B cell (primary cell): Measurements from ENCODE around the gene AGR2. TPM values are rescaled to one million over a fixed set of nuclear protein-coding genes. Genes with fewer than 3 reads are reported as not detected.

ENCODE experiments used
- ATAC-seq: fragments of 200-7000 bp; cut with Tn5 transposase; one replicate; pipeline ENCODE4 v1.10.0; 2021; ENCODE audit warnings: low read depth, mild to moderate bottlenecking, moderate number of reproducible peaks, moderate library complexity
- CTCF ChIA-PET: fragments of 350-600 bp; sonication (Branson Sonifier 250); formaldehyde crosslinking; loops from one replicate; lab custom pipeline; 2021; ENCODE audit warnings: antibody characterized with exemption, inconsistent platforms; lab: Charles Lee
- POLR2A ChIA-PET: fragments of 350-600 bp; sonication (Branson Sonifier 250); formaldehyde crosslinking; loops from one replicate; lab custom pipeline; 2021; ENCODE audit warnings: antibody characterized with exemption; lab: Charles Lee
- DNase-seq: peaks from one replicate; pipeline ENCODE4 v3.0.0; 2013
- H2AFZ ChIP-seq: 2 replicates; pipeline ENCODE4 v1.6.1; 2012; ENCODE audit warnings: mild to moderate bottlenecking, low read depth, low read length; ENCODE audit not compliant: insufficient read depth, poor library complexity, severe bottlenecking
- H3K27ac ChIP-seq, 2 donors: 1 replicate in 1 of 2; 2 replicates in 1 of 2; pipeline ENCODE4 v1.5.1; 2012 to 2013; ENCODE audit warnings: low read length in 2 of 2, mild to moderate bottlenecking in 2 of 2, moderate library complexity in 1 of 2
- H3K27me3 ChIP-seq, 4 experiments: fragments of 200-600 bp in 1 of 4; sonication (generic) in 1 of 4; replicated peaks in 1 of 4; 1 replicate in 2 of 4; 2 replicates in 2 of 4; pipeline versions ENCODE4 v1.6.1 to v1.7.0; 2013 to 2016; ENCODE audit warnings: low read length in 3 of 4, mild to moderate bottlenecking in 2 of 4, mixed read lengths in 1 of 4, moderate library complexity in 1 of 4; ENCODE audit not compliant: insufficient read depth in 4 of 4, control insufficient read depth in 3 of 4; ENCODE audit errors: control extremely low read depth in 1 of 4
- H3K36me3 ChIP-seq, 2 experiments: replicated peaks in 1 of 2; 1 replicate in 1 of 2; 2 replicates in 1 of 2; pipeline versions ENCODE4 v1.6.1 to v1.7.1; 2013; ENCODE audit warnings: low read length in 1 of 2; ENCODE audit not compliant: insufficient read depth in 2 of 2, control insufficient read depth in 1 of 2; ENCODE audit errors: control extremely low read depth in 1 of 2, extremely low read depth in 1 of 2
- H3K4me1 ChIP-seq, 2 donors: fragments of 200-600 bp in 1 of 2; sonication (generic) in 1 of 2; 1 replicate in 1 of 2; 2 replicates in 1 of 2; pipeline versions ENCODE4 v1.5.1 to v1.6.1; 2013 to 2017; ENCODE audit warnings: low read length in 2 of 2; ENCODE audit not compliant: control insufficient read depth in 2 of 2, insufficient read depth in 2 of 2
- H3K4me2 ChIP-seq: replicated peaks from 2 replicates; pipeline ENCODE3; 2012; ENCODE audit warnings: mild to moderate bottlenecking, low read depth, low read length; ENCODE audit not compliant: poor library complexity, severe bottlenecking
- H3K4me3 ChIP-seq, 5 experiments: fragments of 200-600 bp in 1 of 5; sonication (generic) in 1 of 5; 1 replicate in 3 of 5; 2 replicates in 2 of 5; pipeline versions ENCODE4 v1.5.1 to v1.7.0; 2011 to 2016; ENCODE audit warnings: low read length in 4 of 5, mild to moderate bottlenecking in 4 of 5, low read depth in 2 of 5, control low read depth in 1 of 5, moderate library complexity in 1 of 5; ENCODE audit not compliant: insufficient read depth in 1 of 5; ENCODE audit errors: control extremely low read depth in 1 of 5, extremely low read depth in 1 of 5
- H3K79me2 ChIP-seq: fragments of 200-600 bp; sonication (generic); one replicate; pipeline ENCODE4 v1.6.0; 2016; ENCODE audit warnings: low read length; ENCODE audit not compliant: control insufficient read depth, insufficient read depth
- H3K9ac ChIP-seq: fragments of 200-600 bp; sonication (generic); 2 replicates; pipeline ENCODE4 v1.6.1; 2017; ENCODE audit warnings: mild to moderate bottlenecking, low read length, moderate library complexity
- H3K9me3 ChIP-seq, 3 donors: one replicate each; pipeline versions ENCODE4 v1.6.1 to v1.7.1; 2013; ENCODE audit warnings: low read length in 2 of 3; ENCODE audit not compliant: control insufficient read depth in 2 of 3, insufficient read depth in 1 of 3; ENCODE audit errors: control extremely low read depth in 1 of 3
- H4K20me1 ChIP-seq: 2 replicates; pipeline ENCODE4 v1.6.0; 2012; ENCODE audit warnings: mild to moderate bottlenecking, low read length; ENCODE audit not compliant: insufficient read depth, control insufficient read depth, poor library complexity, severe bottlenecking
- H3K27ac Mint-ChIP-seq: one replicate; pipeline ENCODE4 v1.8.0; 2021; ENCODE audit warnings: mixed read lengths
- H3K27me3 Mint-ChIP-seq: one replicate; pipeline ENCODE4 v1.8.0; 2021; ENCODE audit warnings: mixed read lengths
- H3K4me1 Mint-ChIP-seq: one replicate; pipeline ENCODE4 v1.8.0; 2021; ENCODE audit warnings: mixed read lengths
- H3K4me3 Mint-ChIP-seq: one replicate; pipeline ENCODE4 v1.8.0; 2021; ENCODE audit warnings: mixed read lengths
- H3K9me3 Mint-ChIP-seq: one replicate; pipeline ENCODE4 v1.8.0; 2022; ENCODE audit warnings: mixed read lengths; ENCODE audit not compliant: insufficient read depth
- CTCF ChIP-seq: fragments of 200-600 bp; IDR thresholded peaks from one replicate; pipeline ENCODE4 v1.8.0; 2022; ENCODE audit warnings: antibody characterized with exemption, mild to moderate bottlenecking
- EZH2 ChIP-seq: IDR thresholded peaks from 2 replicates; pipeline ENCODE4 v1.6.1; 2012; ENCODE audit warnings: borderline replicate concordance, low read depth, mild to moderate bottlenecking, moderate library complexity, low read length; ENCODE audit not compliant: insufficient read depth, poor library complexity, severe bottlenecking
- WGBS: methylation state at CpG from one replicate; pipeline ENCODE4 v1.1.5; 2013; ENCODE audit warnings: missing lambda C conversion rate; ENCODE audit not compliant: insufficient coverage; 5-methylcytosine and 5-hydroxymethylcytosine counted together
- intact Hi-C: fragments of 100-400 bp; cut with micrococcal nuclease; formaldehyde crosslinking; loops from one replicate; pipeline ENCODE4 v1.10.0; 2022
- polyA plus RNA-seq: library from polyadenylated mRNA; depleted of rRNA; stranded (reverse); fragments of >200 nt; gene quantifications from 2 replicates; pipeline ENCODE4 v1.2.3, GENCODE V29; 2012
- total RNA-seq, 2 donors: library from RNA; stranded (reverse); fragments of 120-200 nt in 1 of 2; gene quantifications; 1 replicate in 1 of 2; 2 replicates in 1 of 2; pipeline versions ENCODE4 v1.2.3 to v1.2.4, GENCODE V29; 2013 to 2022

AGR2 gene
- total and polyA plus RNA-seq, 2 donors (not counting 1 experiment from before 2014, with no cell fraction given): not detected

GRCh38 chr7:16786257-16786656, 18.5 kb downstream of the AGR2 start:
- no peak overlapping the region for H3K4me3 ChIP-seq
- H4K20me1 ChIP-seq: peaks cover 9% of the 10 kb centered on the region
- H3K9ac ChIP-seq: no peak overlapping the region
- Mint-ChIP-seq H3K27ac (no peak overlapping the region), H3K9me3 (no peaks in the 10 kb centered on the region), H3K4me3 (no peak overlapping the region), H3K4me1 (peaks cover 2% of the 10 kb centered on the region), H3K27me3 (no peaks in the 10 kb centered on the region)
- no peaks in the 10 kb centered on the region for H3K9me3 ChIP-seq
- H3K4me2 ChIP-seq: no peak overlapping the region
- ATAC-seq (no peak), DNase-seq (no peak)
- POLR2A ChIA-PET: no interaction called here
- no peaks in the 10 kb centered on the region for H3K27me3 ChIP-seq
- CTCF ChIA-PET: no interaction called here
- H2AFZ ChIP-seq: no peak overlapping the region
- WGBS: no CpG with 5 or more reads among the region's 4 CpGs
- no peak overlapping the region for H3K27ac ChIP-seq
- intact Hi-C loops: no loop called here
- no peaks in the 10 kb centered on the region for H3K4me1 ChIP-seq
- H3K36me3 ChIP-seq: peaks cover 0 to 32% of the 10 kb centered on the region in 2 experiments
- TF ChIP-seq CTCF (no peak), EZH2 (no peak)
- no peaks in the 10 kb centered on the region for H3K79me2 ChIP-seq

GRCh38 chr7:16785846-16786245, 19.0 kb downstream of the AGR2 start:
- intact Hi-C loops: no loop called here
- Histone ChIP-seq H2AFZ (no peak overlapping the region), H3K9me3 (no peaks in the 10 kb centered on the region), H3K9ac (no peak overlapping the region), H4K20me1 (peaks cover 9% of the 10 kb centered on the region), H3K27ac (no peak overlapping the region), H3K27me3 (no peaks in the 10 kb centered on the region), H3K4me2 (no peak overlapping the region), H3K4me3 (no peak overlapping the region), H3K4me1 (no peaks in the 10 kb centered on the region), H3K79me2 (no peaks in the 10 kb centered on the region), H3K36me3 (peaks cover 0 to 36% of the 10 kb centered on the region in 2 experiments)
- WGBS: 100% methylated on average over 1 of the region's 2 CpGs
- no peak for ATAC-seq
- no peaks in the 10 kb centered on the region for H3K27me3 Mint-ChIP-seq
- H3K9me3 Mint-ChIP-seq: no peaks in the 10 kb centered on the region
- ChIA-PET CTCF (no interaction called here), POLR2A (no interaction called here)
- H3K4me1 Mint-ChIP-seq: peaks cover 2% of the 10 kb centered on the region
- H3K4me3 Mint-ChIP-seq: no peak overlapping the region
- H3K27ac Mint-ChIP-seq: no peak overlapping the region
- DNase-seq: no peak
- TF ChIP-seq EZH2 (no peak), CTCF (no peak)
